NCI-H748 treated with DMSO at 0.1 percent for 48 hours (cell line): ENCODE results near the gene MRPL43.

ENCODE experiments used
- DNase-seq: peaks from one replicate; lab custom pipeline; 2025; lab: John Stamatoyannopoulos, UW

MRPL43 gene

DNA sequence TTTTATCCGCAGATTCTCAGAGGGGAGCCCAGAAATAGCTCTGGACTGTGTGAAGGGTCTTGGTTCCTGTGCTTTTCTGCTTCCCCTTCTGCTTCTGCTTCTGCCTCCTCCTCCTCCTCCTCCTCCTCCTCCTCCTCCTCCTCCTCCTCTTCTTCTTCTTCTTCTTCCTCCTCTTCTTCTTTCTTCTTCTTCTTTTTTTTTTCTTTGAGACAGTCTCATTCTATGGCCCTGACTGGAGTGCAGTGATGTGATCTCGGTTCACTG, 32.1 kb upstream of the MRPL43 start:
- DNase-seq: no peak

GRCh38 chr10:101018600-101019439, 31.5 kb upstream of the MRPL43 start:
- DNase-seq: peak; percentile 44

- DNase-seq: no peak
Measured at GRCh38 chr10:101018118-101018599, 30.9 kb upstream of the MRPL43 start.

DNA sequence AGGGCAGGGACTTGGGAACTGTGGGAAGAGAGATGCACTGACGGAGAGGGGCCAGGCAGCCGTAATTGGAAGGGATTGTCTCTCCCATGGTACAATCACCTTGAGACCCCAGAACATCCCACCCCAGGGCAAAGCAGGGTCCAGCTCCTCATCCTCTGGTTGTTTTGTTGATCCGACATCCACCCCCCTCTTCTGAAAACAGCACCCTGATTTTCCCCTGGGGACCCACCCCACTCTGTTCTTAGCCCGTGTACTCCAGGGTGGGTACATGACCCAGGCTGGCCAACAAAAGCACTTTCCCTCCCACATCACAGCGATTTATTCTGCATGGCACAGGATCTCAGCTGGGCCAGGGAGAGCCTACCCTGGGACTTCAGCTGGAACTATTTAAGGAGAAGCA, 29.5 kb upstream of the MRPL43 start:
- DNase-seq: no peak

DNA sequence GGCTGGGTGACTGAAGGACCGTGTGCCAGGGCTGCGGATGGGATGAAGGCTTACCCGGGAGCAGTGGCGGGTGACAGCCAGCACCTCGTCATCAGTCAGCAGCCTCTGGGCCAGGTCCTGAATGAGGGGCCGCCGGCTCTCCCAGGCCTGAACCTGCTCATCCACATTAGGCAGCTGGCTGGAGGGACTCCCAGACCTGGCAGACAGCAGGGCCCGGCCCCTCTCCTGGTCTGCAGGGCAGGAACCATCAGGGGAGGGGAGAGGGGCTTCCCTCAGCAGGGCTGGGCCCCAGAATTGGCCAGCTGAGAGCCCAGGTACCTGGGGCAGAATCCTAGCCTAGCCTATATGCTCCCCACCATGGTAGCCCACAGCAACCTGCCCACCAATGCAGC, 28.3 kb upstream of the MRPL43 start:
- no peak for DNase-seq

- no peak for DNase-seq
Measured at GRCh38 chr10:101014966-101015581, 27.8 kb upstream of the MRPL43 start.

- DNase-seq: peak; percentile 9
Measured at GRCh38 chr10:101014230-101014884, 27.1 kb upstream of the MRPL43 start.

- DNase-seq: no peak
Measured at GRCh38 chr10:101013365-101013825, 26.1 kb upstream of the MRPL43 start.

- DNase-seq: peak; percentile 71
Measured at GRCh38 chr10:101012525-101013364, 25.4 kb upstream of the MRPL43 start.

DNA sequence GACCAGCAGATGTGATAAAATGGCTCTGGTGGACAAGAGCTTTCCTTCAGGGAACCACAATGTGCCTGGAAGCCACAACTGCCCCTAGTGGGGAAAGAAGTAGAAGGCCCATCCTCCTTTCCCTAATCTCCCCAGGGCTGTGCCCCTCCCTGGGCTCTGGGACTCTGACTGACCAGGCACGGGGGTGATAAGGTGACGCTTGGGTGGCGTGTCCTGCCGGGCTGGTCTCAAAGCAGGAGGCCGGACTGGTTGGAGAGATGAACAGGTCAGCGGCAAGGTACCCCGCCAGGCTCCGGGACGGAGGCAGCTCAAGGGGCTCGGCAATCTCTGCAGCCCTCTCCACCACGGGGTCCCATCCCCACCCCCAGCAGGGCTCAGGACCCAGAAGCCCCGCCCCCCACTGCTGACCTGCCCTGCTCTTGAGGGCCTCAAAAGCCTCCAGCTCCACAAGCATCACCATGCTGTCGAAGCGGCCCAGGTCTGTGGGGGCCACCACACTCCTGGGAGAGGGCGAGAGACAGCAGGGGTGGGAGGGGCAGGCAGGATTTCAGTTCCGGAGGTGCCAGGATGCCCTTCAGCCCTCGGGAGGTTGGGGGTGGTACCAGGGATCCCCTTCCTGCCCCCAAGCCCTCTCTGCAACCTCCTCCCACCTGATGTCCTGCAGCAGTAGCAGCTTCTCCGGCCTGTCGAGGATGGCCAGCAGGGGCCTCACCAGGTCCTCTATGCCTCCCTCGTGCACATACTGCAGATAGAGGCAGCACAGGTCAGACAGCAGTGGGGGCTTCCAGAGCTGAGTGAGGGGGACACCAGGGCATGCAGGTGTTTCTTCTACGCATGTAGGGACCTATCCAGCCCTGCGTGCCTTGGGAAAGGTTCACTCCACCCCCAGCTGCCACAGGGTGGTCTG, 24.5 kb upstream of the MRPL43 start:
- DNase-seq: no peak

DNA sequence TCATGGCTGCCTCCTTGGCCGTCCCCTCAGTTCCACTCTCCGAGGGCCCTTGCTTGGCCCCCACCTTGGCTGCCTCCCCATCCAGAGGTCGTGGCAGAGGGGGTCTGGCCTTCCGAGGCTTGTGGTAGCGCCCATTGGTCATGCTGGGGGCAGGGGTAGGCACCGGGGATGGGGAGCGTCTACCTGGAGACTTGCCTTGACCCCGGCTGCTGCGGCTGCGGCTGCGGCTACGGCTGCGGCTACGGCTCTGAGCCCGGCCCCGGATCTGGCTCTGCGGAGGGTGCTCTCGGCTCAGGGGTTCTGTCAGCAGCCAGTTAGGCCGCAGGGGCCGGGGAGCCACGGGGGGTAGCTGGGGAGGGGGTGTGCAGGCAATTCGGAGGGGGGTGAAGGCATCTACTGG, 23.0 kb upstream of the MRPL43 start:
- no peak for DNase-seq

DNA sequence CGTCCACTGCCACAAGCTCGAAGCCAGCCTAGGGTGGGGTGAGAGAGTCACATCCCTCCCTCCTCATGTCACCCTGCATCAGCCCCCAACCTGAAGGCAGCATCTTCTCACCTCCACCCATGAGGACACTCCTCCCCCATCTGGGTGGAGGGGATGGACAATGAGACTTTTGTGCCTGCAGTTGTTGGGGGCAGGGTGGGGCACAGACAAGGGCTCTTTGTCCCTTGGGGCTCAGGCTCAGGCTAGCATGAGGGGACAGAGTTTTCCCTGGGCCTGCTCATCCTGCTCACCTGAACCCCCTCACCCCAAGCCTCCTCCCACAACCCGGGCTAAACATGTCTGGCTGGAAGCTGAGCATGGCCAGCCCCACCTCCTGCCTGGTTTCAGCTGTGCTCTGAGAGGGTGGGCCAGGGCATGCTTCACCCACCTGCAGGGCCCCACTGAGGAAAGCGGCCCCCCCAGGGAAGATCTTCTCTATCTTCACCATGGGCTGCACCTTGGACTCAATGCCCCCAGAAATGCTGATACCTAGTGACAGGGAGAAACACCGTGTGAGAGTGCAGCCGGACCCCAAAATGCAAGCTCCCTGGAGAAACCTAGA, 21.6 kb upstream of the MRPL43 start:
- no peak for DNase-seq

DNA sequence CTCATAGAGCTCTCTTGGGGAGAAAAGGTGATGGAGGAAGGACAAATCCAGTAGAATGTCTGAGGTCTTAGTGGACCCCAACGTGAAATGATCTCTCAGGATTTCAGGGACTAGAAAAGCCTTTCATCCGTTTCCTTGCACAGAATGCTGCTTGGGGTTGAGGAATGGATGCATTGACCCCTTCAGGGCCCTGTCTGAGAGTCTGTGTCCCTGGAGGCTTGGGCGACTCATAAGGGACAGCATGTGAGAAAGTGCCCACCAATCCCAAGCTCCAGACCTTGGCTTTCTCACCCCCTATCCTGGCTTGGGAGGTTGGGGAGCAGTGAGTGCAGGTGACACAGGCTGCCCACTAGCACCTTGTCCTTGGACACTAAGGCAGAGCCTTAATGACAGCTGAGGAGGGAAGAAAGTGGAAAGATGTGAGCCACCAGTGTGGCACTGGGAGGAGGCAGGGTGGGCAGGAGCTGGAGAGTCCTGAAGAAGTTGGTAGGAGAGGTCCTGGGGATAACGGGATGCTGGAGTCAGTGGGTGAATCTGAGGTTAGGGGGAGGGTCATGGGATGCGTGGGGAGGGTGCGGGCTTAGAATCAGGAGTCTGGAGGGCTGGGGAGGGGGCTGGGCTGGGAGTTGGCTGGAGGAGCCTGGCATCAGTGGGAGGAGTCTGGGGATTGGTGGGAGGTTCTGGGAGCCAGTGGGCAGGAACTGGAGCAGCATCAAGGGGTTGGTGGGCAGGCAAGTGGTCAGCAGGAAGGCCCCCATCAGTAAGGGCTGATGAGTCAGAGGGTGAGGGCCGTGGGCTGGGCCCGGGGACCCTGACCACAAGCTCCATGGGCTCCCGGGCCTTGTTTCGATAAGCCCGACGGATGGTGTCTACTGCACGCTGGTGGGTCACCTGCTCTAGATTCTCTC, 20.9 kb upstream of the MRPL43 start:
- no peak for DNase-seq

DNA sequence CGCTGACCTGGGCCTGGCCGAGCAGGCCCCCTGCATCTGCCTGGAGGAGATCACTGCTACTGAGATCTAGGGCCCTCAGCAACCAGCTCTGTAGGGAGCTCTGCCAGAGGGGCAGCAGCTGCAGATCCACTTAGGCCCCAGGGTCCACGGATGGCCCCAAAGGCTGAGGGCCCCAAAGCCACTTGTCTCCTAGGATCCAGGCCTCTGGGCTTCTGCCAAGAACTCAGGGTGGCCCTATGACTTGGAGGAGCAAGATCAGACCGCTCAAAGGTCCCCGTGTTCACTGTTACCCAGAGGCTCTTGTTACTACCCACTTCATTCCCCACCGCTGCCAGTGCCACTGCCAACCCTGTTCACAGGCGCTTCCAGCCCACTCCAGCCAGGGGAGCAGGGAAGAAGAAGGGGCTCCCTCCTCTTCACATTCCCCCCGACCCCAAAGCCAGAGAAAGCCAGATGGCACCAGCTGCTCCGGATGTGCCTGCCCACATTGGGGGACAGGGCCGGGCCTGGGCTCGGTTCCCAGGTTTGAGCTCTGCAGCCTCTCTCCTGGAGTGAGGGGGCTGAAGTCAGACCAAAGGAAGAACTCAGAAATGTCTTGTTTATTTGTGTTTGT, 19.9 kb upstream of the MRPL43 start:
- no peak for DNase-seq

- DNase-seq: no peak
Measured at GRCh38 chr10:101006593-101007098, 19.3 kb upstream of the MRPL43 start.

GRCh38 chr10:101005869-101006567, 18.7 kb upstream of the MRPL43 start:
- DNase-seq: no peak

- no peak for DNase-seq
Measured at GRCh38 chr10:101005361-101005760, 18.1 kb upstream of the MRPL43 start.

DNA sequence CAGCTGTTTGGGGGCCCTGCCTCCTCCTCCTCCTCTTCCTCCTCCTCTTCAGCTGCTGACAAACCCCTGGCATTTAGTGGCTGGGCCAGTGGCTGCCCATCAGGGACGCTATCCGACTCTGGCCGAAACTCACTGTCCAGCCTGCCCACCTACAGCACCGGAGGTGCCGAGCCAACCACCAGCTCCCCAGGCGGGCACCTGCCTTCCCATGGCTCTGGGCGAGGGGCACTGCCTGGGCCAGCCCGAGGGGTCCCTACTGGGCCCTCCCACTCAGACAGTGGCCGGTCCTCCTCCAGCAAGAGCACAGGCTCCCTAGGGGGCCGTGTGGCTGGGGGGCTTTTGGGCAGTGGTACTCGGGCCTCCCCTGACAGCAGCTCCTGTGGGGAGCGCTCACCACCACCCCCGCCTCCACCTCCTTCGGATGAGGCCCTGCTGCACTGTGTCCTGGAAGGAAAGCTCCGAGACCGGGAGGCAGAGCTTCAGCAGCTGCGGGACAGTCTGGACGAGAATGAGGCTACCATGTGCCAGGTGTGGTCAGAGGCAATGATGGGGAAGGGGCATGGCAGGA, 16.4 kb upstream of the MRPL43 start:
- DNase-seq: no peak
